Measurements from ENCODE around the gene CAMTA2.

GRCh38 chr17:4998732-4999429, 11.4 kb upstream of the CAMTA2 start:
- no peak for TF ChIP-seq EP300 (conservative IDR thresholded peaks at IDR 0.05; ENCODE audit: poor library complexity, severe bottlenecking)
- TF ChIP-seq CTCF (IDR thresholded peaks at IDR 0.05; ENCODE audit: poor library complexity, severe bottlenecking): no peak
- TF ChIP-seq POLR2AphosphoS5 (IDR thresholded peaks at IDR 0.05): no peak
- TF ChIP-seq RAD21 (conservative IDR thresholded peaks at IDR 0.05): no peak
- TF ChIP-seq MXI1 (conservative IDR thresholded peaks at IDR 0.05; ENCODE audit: poor library complexity, severe bottlenecking): no peak
- no peak for TF ChIP-seq EZH2 (IDR thresholded peaks at IDR 0.05; ENCODE audit: borderline replicate concordance, insufficient read depth, low read length, poor library complexity, severe bottlenecking)
- TF ChIP-seq REST (IDR thresholded peaks at IDR 0.05; ENCODE audit: borderline replicate concordance): no peak
- TF ChIP-seq SMC3 (conservative IDR thresholded peaks at IDR 0.05; ENCODE audit: poor library complexity): no peak
